Loucy (cell line): ENCODE measurements around the gene KRT31.

Source experiments
- EZH2phosphoT487 ChIP-seq: fragments of 200-600 bp; IDR thresholded peaks from 2 replicates; pipeline ENCODE4 v1.6.1; 2018; ENCODE audit warnings: antibody characterized with exemption, mild to moderate bottlenecking, moderate library complexity, borderline replicate concordance
- TF ChIP-seq, protein P1 (sequence below): fragments of 200-600 bp; sonication (generic); conservative IDR thresholded peaks from 2 replicates; pipeline ENCODE4 v1.5.1; 2014; ENCODE audit warnings: mild to moderate bottlenecking, antibody characterized with exemption, low read length

DNA sequence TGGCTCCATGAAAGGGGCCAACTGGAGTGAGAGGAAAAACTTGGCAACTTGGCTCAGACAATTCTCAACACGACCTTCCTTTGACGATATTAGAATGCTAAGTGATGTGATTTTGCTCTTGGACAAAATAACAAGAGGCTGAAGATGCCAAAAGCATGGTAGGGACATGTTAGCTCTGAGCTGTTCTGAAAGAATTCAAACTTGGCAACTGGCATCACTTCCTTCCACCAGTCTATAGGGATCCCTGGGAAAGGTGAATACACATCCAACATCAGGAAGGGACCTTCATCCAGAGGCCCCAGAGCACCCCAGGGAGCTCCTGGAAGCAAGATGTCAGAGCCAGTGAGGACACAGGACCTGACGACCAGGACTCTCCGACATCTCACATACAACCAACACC is 22.7 kb upstream of the KRT31 start:
- TF ChIP-seq, protein P1, sequence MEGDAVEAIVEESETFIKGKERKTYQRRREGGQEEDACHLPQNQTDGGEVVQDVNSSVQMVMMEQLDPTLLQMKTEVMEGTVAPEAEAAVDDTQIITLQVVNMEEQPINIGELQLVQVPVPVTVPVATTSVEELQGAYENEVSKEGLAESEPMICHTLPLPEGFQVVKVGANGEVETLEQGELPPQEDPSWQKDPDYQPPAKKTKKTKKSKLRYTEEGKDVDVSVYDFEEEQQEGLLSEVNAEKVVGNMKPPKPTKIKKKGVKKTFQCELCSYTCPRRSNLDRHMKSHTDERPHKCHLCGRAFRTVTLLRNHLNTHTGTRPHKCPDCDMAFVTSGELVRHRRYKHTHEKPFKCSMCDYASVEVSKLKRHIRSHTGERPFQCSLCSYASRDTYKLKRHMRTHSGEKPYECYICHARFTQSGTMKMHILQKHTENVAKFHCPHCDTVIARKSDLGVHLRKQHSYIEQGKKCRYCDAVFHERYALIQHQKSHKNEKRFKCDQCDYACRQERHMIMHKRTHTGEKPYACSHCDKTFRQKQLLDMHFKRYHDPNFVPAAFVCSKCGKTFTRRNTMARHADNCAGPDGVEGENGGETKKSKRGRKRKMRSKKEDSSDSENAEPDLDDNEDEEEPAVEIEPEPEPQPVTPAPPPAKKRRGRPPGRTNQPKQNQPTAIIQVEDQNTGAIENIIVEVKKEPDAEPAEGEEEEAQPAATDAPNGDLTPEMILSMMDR = no peak
- TF ChIP-seq EZH2phosphoT487 = no peak
